Panc1 (cell line): ENCODE data around the gene PDE8B. TPM values are rescaled to one million over a fixed set of nuclear protein-coding genes. Genes with fewer than 3 reads are reported as not detected.

Experiments
- ATAC-seq: fragments of 200-7000 bp; cut with Tn5 transposase; 2 replicates; pipeline ENCODE4 v1.9.1; 2020; ENCODE audit warnings: mild to moderate bottlenecking, moderate library complexity
- BruUV-seq: library from RNA; stranded (reverse); fragments of 400-500 nt; replicated peaks from 2 replicates; lab custom pipeline; 2021; lab: Mats Ljungman, UMichigan
- CTCF ChIA-PET: fragments of 300-600 bp; sonication (Branson Sonifier 250); formaldehyde crosslinking; loops from one replicate; lab custom pipeline; 2022; ENCODE audit warnings: antibody characterized with exemption; lab: Charles Lee
- POLR2A ChIA-PET: fragments of 300-600 bp; sonication (Branson Sonifier 250); formaldehyde crosslinking; loops from one replicate; lab custom pipeline; 2022; ENCODE audit warnings: antibody characterized with exemption; lab: Charles Lee
- DNase-seq: peaks from one replicate; pipeline ENCODE4 v3.0.0-alpha.2; 2010; ENCODE audit warnings: low read depth, low spot score
- H3K27ac ChIP-seq: 2 replicates; pipeline ENCODE4 v1.5.1; 2011; ENCODE audit warnings: mild to moderate bottlenecking, low read length, inconsistent platforms
- H3K27me3 ChIP-seq: fragments of 200-500 bp; sonication (Bioruptor generic); 2 replicates; pipeline ENCODE4 v1.6.0; 2014; ENCODE audit warnings: low read length, inconsistent platforms; ENCODE audit not compliant: control insufficient read depth, insufficient read depth
- H3K36me3 ChIP-seq: fragments of 200-500 bp; sonication (Bioruptor generic); 2 replicates; pipeline ENCODE4 v1.5.1; 2014; ENCODE audit warnings: inconsistent platforms, mild to moderate bottlenecking, low read length, moderate library complexity; ENCODE audit not compliant: control insufficient read depth, insufficient read depth
- H3K4me1 ChIP-seq: 2 replicates; pipeline ENCODE4 v1.5.1; 2011; ENCODE audit warnings: inconsistent platforms, mild to moderate bottlenecking, low read length, moderate library complexity; ENCODE audit not compliant: control insufficient read depth, insufficient read depth
- H3K4me3 ChIP-seq, 2 experiments: 2 replicates each; pipeline ENCODE4 v1.5.1; 2011 to 2012; ENCODE audit warnings: low read depth in 2 of 2, low read length in 2 of 2, mild to moderate bottlenecking in 2 of 2, inconsistent platforms in 1 of 2, moderate library complexity in 1 of 2
- H3K9me3 ChIP-seq: fragments of 200-500 bp; sonication (Bioruptor generic); 2 replicates; pipeline ENCODE4 v1.5.1; 2014; ENCODE audit warnings: low read depth, mild to moderate bottlenecking, inconsistent platforms, low read length, moderate library complexity; ENCODE audit not compliant: control insufficient read depth, insufficient read depth
- CTCF ChIP-seq: fragments of 450-650 bp; IDR thresholded peaks from 2 replicates; pipeline ENCODE4 v1.5.1; 2017; ENCODE audit warnings: mild to moderate bottlenecking
- POLR2AphosphoS5 ChIP-seq: IDR thresholded peaks from 2 replicates; pipeline ENCODE4 v1.6.1; 2012; ENCODE audit warnings: mild to moderate bottlenecking, low read depth, low read length, moderate library complexity
- REST ChIP-seq, 2 experiments: IDR thresholded peaks; 2 replicates each; pipeline ENCODE4 v1.6.1; 2011 to 2012; ENCODE audit warnings: low read depth in 2 of 2, control low read depth in 1 of 2, low read length in 1 of 2, mild to moderate bottlenecking in 1 of 2, moderate library complexity in 1 of 2; ENCODE audit not compliant: insufficient read depth in 1 of 2
- SIN3A ChIP-seq: IDR thresholded peaks from 2 replicates; pipeline ENCODE4 v1.6.1; 2012; ENCODE audit warnings: low read depth, mild to moderate bottlenecking, low read length, moderate library complexity, borderline replicate concordance; ENCODE audit not compliant: insufficient read depth
- TCF7L2 ChIP-seq: IDR thresholded peaks from 2 replicates; pipeline ENCODE4 v1.6.1; 2011; ENCODE audit warnings: mild to moderate bottlenecking, low read depth, low read length, inconsistent platforms
- in situ Hi-C: cut with HindIII; loops from 2 replicates; pipeline ENCODE4 v1.10.0; 2016; ENCODE audit warnings: low sequenced_read_pairs, low pct_unique_long_range_greater_than_20kb
- intact Hi-C: fragments of 100-400 bp; cut with micrococcal nuclease; formaldehyde crosslinking; loops from one replicate; pipeline ENCODE4 v1.10.0; 2022; ENCODE audit not compliant: unreplicated experiment
- total RNA-seq: library from RNA; stranded (reverse); gene quantifications from one replicate; pipeline ENCODE4 v1.2.1, GENCODE V29; 2021; ENCODE audit not compliant: unreplicated experiment

Gene PDE8B
- total RNA-seq, 1 experiment from 2014 or later = 0.62 TPM

GRCh38 chr5:77438071-77438470 lies 227.6 kb downstream of the PDE8B start:
- H3K36me3 ChIP-seq = peaks cover 6% of the 10 kb centered on the region; the same call in 1 of the 2 replicates
- BruUV-seq = no TSS peak

GRCh38 chr5:77443670-77444069 lies 233.2 kb downstream of the PDE8B start:
- DNase-seq (no peak), ATAC-seq (no peak)
- ChIA-PET CTCF (no interaction called here), POLR2A (interaction anchor here (0.7 kb wide), 1 partner anchor 399 kb away, joined by 8 read pairs; no protein-coding TSS in a partner anchor)
- intact Hi-C loops (no loop called here), in situ Hi-C loops (no loop called here)
- no peak overlapping the region for H3K4me3 ChIP-seq
- H3K9me3 ChIP-seq = no peaks in the 10 kb centered on the region
- H3K27ac ChIP-seq = no peak overlapping the region
- no TSS peak for BruUV-seq
- no peak for TF ChIP-seq CTCF
- no peak for TF ChIP-seq POLR2AphosphoS5
- no peak for TF ChIP-seq SIN3A
- no peak for TF ChIP-seq REST (IDR thresholded peaks at IDR 0.05; ENCODE audit: insufficient read depth in 1 of 2, low read depth in 2 of 2, low read length in 1 of 2)
- TF ChIP-seq TCF7L2 = no peak
- H3K4me1 ChIP-seq = no peaks in the 10 kb centered on the region
- no peaks in the 10 kb centered on the region for H3K27me3 ChIP-seq
- H3K36me3 ChIP-seq = peaks cover 4% of the 10 kb centered on the region; the same call in 1 of the 2 replicates

More at GRCh38 chr5:77438071-77438470, 227.6 kb downstream of the PDE8B start:
- DNase-seq = no peak
- no peak overlapping the region for H3K4me3 ChIP-seq
- CTCF ChIA-PET = no interaction called here
- POLR2A ChIA-PET = no interaction called here
- H3K27me3 ChIP-seq = no peaks in the 10 kb centered on the region
- H3K4me1 ChIP-seq = no peaks in the 10 kb centered on the region
- intact Hi-C loops (no loop called here), in situ Hi-C loops (no loop called here)
- no peaks in the 10 kb centered on the region for H3K9me3 ChIP-seq
- no peak for TF ChIP-seq REST (IDR thresholded peaks at IDR 0.05; ENCODE audit: insufficient read depth in 1 of 2, low read depth in 2 of 2, low read length in 1 of 2)
- no peak for TF ChIP-seq TCF7L2
- no peak for TF ChIP-seq SIN3A
- no peak for TF ChIP-seq CTCF
- TF ChIP-seq POLR2AphosphoS5 = no peak
- ATAC-seq = no peak
- no peak overlapping the region for H3K27ac ChIP-seq
